Measurements from ENCODE around the gene TGIF2.

Gene TGIF2

DNA sequence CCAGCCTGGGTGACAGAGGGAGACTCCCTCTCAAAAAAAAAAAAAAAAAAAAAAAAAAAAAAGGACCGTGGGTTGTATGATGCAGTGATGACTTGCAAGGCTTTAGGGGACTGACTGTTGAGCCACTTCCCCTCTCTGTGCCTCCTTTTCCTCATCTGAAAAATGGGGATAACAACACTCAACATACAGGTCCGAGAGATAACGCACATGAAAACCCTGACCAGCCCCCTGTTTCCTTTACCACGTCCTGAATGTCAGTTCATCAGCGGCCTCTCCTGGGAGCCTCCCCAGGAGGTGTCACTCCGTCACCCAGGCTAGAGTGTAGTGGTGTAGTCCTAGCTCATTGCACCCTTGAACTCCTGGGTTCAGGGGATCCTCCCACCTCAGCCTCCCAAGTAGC, 68.7 kb downstream of the TGIF2 start:
- H3K4me3 ChIP-seq (replicated peaks; ENCODE audit: low read depth, low read length): no peak overlapping the region
- no peaks in the 10 kb centered on the region for H3K27me3 ChIP-seq (replicated peaks; ENCODE audit: control insufficient read depth, insufficient read depth, low read length)
- no peaks in the 10 kb centered on the region for H3K36me3 ChIP-seq (ENCODE audit: control insufficient read depth, insufficient read depth, low read length)
- TF ChIP-seq, protein P1, sequence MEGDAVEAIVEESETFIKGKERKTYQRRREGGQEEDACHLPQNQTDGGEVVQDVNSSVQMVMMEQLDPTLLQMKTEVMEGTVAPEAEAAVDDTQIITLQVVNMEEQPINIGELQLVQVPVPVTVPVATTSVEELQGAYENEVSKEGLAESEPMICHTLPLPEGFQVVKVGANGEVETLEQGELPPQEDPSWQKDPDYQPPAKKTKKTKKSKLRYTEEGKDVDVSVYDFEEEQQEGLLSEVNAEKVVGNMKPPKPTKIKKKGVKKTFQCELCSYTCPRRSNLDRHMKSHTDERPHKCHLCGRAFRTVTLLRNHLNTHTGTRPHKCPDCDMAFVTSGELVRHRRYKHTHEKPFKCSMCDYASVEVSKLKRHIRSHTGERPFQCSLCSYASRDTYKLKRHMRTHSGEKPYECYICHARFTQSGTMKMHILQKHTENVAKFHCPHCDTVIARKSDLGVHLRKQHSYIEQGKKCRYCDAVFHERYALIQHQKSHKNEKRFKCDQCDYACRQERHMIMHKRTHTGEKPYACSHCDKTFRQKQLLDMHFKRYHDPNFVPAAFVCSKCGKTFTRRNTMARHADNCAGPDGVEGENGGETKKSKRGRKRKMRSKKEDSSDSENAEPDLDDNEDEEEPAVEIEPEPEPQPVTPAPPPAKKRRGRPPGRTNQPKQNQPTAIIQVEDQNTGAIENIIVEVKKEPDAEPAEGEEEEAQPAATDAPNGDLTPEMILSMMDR (IDR thresholded peaks at IDR 0.05; ENCODE audit: insufficient read depth, low read length, poor library complexity, severe bottlenecking): no peak
- no peak for DNase-seq (ENCODE audit: extremely low read depth, insufficient read length)
